Ovary (tissue), 3 donors: ENCODE results near the gene LZTFL1.

Experiments
- CTCF ChIP-seq, 3 donors: fragments of 450-650 bp in 2 of 3; fragments of 200-600 bp in 1 of 3; IDR thresholded peaks; one replicate each; pipeline versions ENCODE4 v1.5.1 to v1.8.0; 2016 to 2022; ENCODE audit warnings: antibody characterized with exemption in 3 of 3, mild to moderate bottlenecking in 1 of 3
- EP300 ChIP-seq: sonication (generic); formaldehyde crosslinking; IDR thresholded peaks from one replicate; pipeline ENCODE4 v1.6.1; 2017; ENCODE audit warnings: antibody characterized with exemption
- POLR2A ChIP-seq: fragments of 450-650 bp; IDR thresholded peaks from one replicate; pipeline ENCODE4 v1.6.1; 2017; ENCODE audit warnings: antibody characterized with exemption, mild to moderate bottlenecking, moderate library complexity
- donor health status: DM: no; HTN: no; CAD: no.

GRCh38 chr3:45868213-45868612 is 26.3 kb upstream of the LZTFL1 start:
- TF ChIP-seq CTCF (IDR thresholded peaks at IDR 0.05) (no peak), EP300 (no peak), POLR2A (no peak)
